ENCODE results near the gene PPP1R3E. TPM values are rescaled to one million over a fixed set of nuclear protein-coding genes. Genes with fewer than 3 reads are reported as not detected.

PPP1R3E gene
- total and polyA plus RNA-seq, 2 of the 13 experiments (the other 11 are each of a cell fraction or from before 2014, with no cell fraction given) = 16.5 to 26.5 TPM

- TF ChIP-seq CSRNP1 (CRISPR knock-in tag; IDR thresholded peaks at IDR 0.05) = peak; percentile 99; the same call in 1 of the 2 replicates
- no peak for TF ChIP-seq ZNF30 (CRISPR knock-in tag; IDR thresholded peaks at IDR 0.05)
- TF ChIP-seq ZNF619 (CRISPR knock-in tag; IDR thresholded peaks at IDR 0.05) = no peak
- TF ChIP-seq FOSL2 (CRISPR knock-in tag; IDR thresholded peaks at IDR 0.05) = peak; percentile 55
- peak; percentile 24; the same call in 1 of the 2 replicates for TF ChIP-seq ZBTB25 (CRISPR knock-in tag; IDR thresholded peaks at IDR 0.05)
- no peak for TF ChIP-seq SYNCRIP (IDR thresholded peaks at IDR 0.05; ENCODE audit: insufficient read depth, low read depth, low read length)
- TF ChIP-seq ATF7-NPFF (CRISPR knock-in tag; IDR thresholded peaks at IDR 0.05; ENCODE audit: low read depth) = no peak
- peak; percentile 83; the same call in 1 of the 2 replicates for TF ChIP-seq ZNF276 (CRISPR knock-in tag; IDR thresholded peaks at IDR 0.05; ENCODE audit: low read depth)
- peak; percentile 45 for TF ChIP-seq HNF4A (CRISPR knock-in tag; IDR thresholded peaks at IDR 0.05)
- TF ChIP-seq FOXC1 (CRISPR knock-in tag; IDR thresholded peaks at IDR 0.05; ENCODE audit: borderline replicate concordance) = no peak
- no peak for TF ChIP-seq ATF7 (IDR thresholded peaks at IDR 0.05)
- peak; percentile 67; the same call in 1 of the 2 replicates for TF ChIP-seq ATF7 (CRISPR knock-in tag; IDR thresholded peaks at IDR 0.05)
- TF ChIP-seq ZNF788 (CRISPR knock-in tag; IDR thresholded peaks at IDR 0.05; ENCODE audit: borderline replicate concordance) = peak; percentile 49; the same call in 1 of the 2 replicates
- no peak for TF ChIP-seq USF2 (IDR thresholded peaks at IDR 0.05; ENCODE audit: low read depth, low read length)
- TF ChIP-seq USF2 (CRISPR knock-in tag; IDR thresholded peaks at IDR 0.05; ENCODE audit: borderline replicate concordance) = no peak; the same call in 1 of the 2 replicates
- TF ChIP-seq CEBPG (CRISPR knock-in tag; IDR thresholded peaks at IDR 0.05) = no peak
- peak; percentile 32 for TF ChIP-seq ASH2L (IDR thresholded peaks at IDR 0.05; ENCODE audit: insufficient read length, low read depth, low read length)
- TF ChIP-seq YEATS4 (CRISPR knock-in tag; IDR thresholded peaks at IDR 0.05; ENCODE audit: borderline replicate concordance) = peak; percentile 95; the same call in 1 of the 2 replicates
- peak; percentile 88 for TF ChIP-seq JARID2 (CRISPR knock-in tag; IDR thresholded peaks at IDR 0.05; ENCODE audit: insufficient replicate concordance)
- TF ChIP-seq TRIM24 (CRISPR knock-in tag; IDR thresholded peaks at IDR 0.05) = no peak
- peak; percentile 91; the same call in 1 of the 2 replicates for TF ChIP-seq ZNF253 (CRISPR knock-in tag; IDR thresholded peaks at IDR 0.05; ENCODE audit: borderline replicate concordance)
- no peak; the same call in 1 of the 2 replicates for TF ChIP-seq GATAD2A (CRISPR knock-in tag; IDR thresholded peaks at IDR 0.05)
- peak; percentile 99 for TF ChIP-seq ZNF891 (CRISPR knock-in tag; IDR thresholded peaks at IDR 0.05)
- TF ChIP-seq NR1H2 (CRISPR knock-in tag; IDR thresholded peaks at IDR 0.05; ENCODE audit: borderline replicate concordance, low read depth) = peak; percentile 97; the same call in 1 of the 2 replicates
- peak; percentile 63; the same call in 1 of the 2 replicates for TF ChIP-seq ZKSCAN8 (CRISPR knock-in tag; IDR thresholded peaks at IDR 0.05; ENCODE audit: borderline replicate concordance)
- TF ChIP-seq ZNF282 (IDR thresholded peaks at IDR 0.05; ENCODE audit: partially characterized antibody) = no peak
Observed at GRCh38 chr14:23301969-23302289, 730 bp downstream of the PPP1R3E start (continued).
